Fibroblast of skin of left quadriceps (primary cell): ENCODE measurements around the gene CNPY3.
A peak's percentile ranks its signal among the peaks of the same experiment; 100 is the strongest.
"Not testable (repeated sequence)": the region's sequence is repeated elsewhere in the genome, so short reads cannot be mapped to it uniquely, and the experiment has no call there.

Experiments used
- DNase-seq, 2 experiments: peaks; one replicate each; pipeline ENCODE4 v3.0.0-alpha.2; 2013; ENCODE audit warnings: low read depth in 2 of 2

Gene CNPY3

DNA sequence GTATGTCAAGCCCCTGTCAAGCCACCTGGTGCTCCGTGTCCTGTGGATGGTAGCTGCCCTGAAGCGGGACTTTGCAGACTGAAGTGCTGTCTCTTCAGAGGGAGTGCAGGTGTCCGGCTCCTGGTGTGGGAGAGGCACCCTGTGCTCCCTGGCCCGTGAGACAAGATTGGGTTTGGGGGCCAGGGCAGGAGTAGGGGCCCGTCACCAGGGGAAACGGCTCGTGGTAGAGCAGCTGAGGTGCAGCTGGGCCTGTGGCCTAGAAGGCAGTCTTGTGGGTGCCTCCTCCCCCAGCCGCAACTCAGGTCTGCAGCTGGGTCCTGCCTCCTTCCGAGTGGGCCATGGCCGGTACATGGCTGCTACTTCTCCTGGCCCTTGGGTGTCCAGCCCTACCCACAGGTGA is 13.5 kb upstream of the CNPY3 start, which contains the start of gene PTCRA:
PTCRA (plus strand) TSS at position 322 of the 400 bp plus-strand sequence; CDS start at position 339, 17 bp downstream.
- DNase-seq = no peak

GRCh38 chr6:42916288-42916687 is 13.0 kb upstream of the CNPY3 start:
- no peak for DNase-seq

DNA sequence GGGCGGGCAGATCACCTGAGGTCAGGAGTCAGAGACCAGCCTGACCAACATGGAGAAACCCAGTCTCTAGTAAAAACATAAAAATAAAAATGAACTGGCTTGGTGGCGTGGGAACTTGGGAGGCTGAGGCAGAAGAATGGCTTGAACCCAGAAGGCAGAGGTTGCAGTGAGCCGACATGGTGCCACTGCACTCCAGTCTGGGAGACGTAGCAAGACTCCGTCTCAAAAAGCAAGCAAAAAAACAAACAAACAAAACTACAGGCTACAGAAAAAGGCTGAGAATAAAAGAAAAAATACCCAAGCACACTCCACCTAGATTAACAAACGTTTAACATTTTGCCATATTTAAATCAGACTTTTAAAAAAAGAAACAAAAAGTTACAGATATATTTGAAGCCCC is 7.5 kb upstream of the CNPY3 start:
- DNase-seq = no peak

DNA sequence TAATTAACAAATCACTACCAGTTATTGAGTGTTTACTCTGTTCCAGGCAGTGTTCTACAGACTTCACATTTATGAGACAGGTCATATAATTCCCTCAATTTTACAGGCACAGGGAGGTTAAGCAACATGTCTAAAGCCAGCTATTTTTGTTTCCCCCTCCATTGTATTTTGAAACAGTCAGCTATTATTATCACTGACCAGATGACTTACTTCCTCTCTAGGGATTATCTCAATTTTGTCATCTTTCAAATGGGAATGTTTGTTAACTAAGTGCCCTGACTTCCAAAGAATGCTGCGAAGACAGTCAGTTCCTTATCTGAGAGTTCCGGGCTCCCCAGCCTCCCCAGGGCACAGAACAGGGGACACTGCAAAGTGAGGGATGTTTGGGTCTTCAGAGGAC is 5.6 kb upstream of the CNPY3 start:
- no peak for DNase-seq

- no peak for DNase-seq
Measured at GRCh38 chr6:42925248-42925857, 3.9 kb upstream of the CNPY3 start.

GRCh38 chr6:42929821-42930360 is 611 bp downstream of the CNPY3 start:
- DNase-seq = peak; percentile 35 to 36

DNA sequence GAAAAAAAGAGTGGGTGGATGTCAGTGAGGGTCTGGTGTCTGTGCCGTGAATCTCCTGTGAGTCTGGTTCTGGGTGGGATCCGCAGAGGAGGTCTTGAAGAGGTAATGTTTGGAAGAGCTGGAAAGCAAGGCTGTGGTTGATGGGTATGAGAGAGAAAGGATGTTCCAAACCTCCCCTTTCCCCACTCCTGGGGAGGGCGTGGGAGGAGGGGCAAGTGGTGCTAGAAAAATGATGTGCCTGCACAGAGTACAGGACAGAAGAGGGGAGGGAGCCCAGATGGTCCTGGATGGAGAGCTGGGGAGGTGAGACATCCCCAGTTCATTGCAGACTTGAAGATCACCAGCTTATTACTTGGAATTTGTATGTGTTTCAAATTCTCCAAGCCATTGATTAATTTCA is 3.1 kb downstream of the CNPY3 start:
- DNase-seq = no peak

- no peak for DNase-seq
Measured at GRCh38 chr6:42933205-42933604, 3.9 kb downstream of the CNPY3 start.

DNA sequence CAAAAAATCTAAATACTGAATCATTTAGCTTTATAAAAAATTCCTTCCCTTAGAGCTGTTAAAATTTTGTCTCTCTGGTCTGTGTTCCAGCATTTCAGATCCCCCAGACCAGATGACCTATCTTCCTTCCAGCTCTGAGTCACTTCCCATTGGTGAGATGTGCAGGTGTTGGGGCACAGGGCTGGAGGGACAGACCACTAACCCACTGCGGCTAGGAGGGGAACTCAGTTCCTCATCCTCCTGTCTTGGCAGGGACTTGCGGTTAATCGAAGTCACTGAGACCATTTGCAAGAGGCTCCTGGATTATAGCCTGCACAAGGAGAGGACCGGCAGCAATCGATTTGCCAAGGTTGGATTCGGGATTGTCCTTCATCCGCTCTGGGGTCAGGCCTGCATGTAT is 6.0 kb downstream of the CNPY3 start:
- no peak for DNase-seq

GRCh38 chr6:42936398-42936797 is 7.1 kb downstream of the CNPY3 start:
- DNase-seq = no peak

DNA sequence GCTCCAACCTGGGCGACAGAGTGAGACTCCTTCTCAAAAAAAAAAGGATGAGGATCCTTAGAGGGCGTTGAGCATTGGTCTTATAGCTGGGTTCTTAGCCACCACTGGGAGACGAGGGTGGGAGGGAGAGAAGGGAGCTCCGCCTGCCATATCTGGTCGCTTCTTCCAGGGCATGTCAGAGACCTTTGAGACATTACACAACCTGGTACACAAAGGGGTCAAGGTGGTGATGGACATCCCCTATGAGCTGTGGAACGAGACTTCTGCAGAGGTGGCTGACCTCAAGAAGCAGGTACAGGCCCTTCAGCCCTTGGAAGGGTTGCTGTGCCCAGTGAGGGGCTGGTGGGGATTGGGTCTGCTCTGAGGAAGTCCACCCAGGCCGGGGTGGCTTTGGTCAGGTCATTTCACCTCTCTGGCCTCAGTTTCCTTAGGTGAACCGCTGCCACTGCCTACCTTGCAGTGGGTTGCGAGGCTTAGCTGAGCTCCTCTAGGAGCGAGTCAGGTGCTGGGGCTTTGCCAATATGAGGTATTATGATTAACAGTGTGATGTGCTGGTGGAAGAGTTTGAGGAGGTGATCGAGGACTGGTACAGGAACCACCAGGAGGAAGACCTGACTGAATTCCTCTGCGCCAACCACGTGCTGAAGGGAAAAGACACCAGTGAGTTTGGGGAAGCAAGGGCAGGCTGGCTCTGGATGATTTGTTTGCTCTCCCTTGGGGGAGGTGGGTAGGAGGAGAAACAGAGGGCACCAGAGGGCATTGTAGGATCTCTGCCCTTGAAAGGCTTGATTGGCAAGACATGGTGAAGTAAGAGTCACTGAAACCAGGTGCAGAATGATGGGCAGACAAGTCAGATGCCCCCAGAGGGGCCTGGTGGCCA is 8.5 kb downstream of the CNPY3 start:
- DNase-seq = no peak

GRCh38 chr6:42938428-42938796 is 9.1 kb downstream of the CNPY3 start:
- no peak for DNase-seq

DNA sequence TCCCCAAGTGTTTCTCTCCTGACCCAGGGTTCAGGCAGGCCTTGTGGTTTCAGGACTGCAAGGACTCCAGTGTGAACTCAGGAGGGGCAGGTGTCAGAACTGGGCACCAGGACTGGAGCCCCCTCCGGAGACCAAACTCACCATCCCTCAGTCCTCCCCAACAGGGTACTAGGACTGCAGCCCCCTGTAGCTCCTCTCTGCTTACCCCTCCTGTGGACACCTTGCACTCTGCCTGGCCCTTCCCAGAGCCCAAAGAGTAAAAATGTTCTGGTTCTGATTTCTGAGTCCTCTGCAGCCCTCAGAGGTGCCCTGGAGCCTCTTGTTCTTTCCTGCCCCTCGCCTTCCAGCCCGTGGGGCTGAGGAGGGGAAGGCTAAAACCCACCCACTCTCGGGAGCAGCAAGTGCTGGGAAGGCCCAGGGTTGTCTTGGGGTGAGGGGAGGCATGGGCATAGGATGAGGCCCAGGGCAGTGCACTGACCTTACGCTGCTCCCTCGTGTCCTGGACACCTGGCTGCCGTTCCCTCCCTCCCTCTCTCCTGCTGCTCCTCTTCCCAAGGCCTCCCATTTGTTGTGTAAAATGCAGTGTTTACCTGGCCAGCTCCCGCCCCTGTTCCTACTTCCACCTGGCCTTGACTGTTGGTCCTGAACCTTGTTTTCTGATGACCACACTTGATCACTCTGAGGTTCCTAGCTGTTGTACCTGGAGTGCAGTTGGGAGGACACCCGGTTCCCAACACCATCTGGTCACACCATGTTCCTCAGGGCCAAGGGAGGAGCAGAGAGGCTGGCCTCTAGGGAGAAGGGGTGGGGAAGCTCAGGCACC is 9.9 kb downstream of the CNPY3 start:
- DNase-seq = no peak

DNA sequence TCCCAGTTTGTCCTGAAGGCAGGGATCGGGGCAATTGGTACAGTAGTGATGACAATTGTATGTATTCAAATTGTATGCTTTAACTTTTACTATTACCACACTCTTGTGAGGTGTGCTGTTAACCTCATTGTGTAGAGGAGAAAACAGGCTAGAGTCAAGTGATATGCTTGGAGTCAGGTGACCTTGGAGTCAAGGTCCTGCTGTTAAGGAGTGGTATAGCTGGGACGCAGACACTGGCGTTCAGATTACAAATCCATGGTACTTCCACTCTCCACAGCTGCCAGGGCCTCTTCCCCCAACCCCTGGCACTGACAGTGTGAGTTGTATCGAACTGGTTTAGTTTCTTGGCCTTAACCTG is 10.5 kb downstream of the CNPY3 start:
- no peak for DNase-seq

GRCh38 chr6:42940493-42941045 is 11.3 kb downstream of the CNPY3 start:
- DNase-seq = no peak

GRCh38 chr6:42941356-42941755 is 12.1 kb downstream of the CNPY3 start:
- not testable (repeated sequence) for DNase-seq

- no peak for DNase-seq
Measured at GRCh38 chr6:42942444-42942843, 13.2 kb downstream of the CNPY3 start.

- no peak for DNase-seq
Measured at GRCh38 chr6:42947950-42948349, 18.7 kb downstream of the CNPY3 start.

DNA sequence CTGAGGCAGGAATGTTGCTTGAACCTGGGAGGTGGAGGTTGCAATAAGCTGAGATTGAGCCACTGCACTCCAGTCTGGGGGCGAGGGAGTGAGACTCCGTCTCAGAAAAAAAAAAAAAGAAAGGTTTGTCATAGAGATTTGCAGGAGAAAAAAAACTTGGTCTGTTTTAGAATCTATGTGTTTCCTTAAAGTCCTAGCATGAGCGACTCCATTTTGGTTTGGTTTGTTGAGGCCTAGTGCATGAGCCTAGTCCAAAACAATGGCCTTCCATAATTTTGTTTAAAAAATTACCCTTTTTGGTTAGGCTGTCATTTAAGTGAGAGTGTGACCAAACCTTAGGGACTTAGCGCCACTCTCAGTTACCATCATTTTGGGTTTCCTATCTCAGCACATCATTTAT is 23.1 kb downstream of the CNPY3 start:
- no peak for DNase-seq

GRCh38 chr6:42954405-42954804 is 25.1 kb downstream of the CNPY3 start:
- DNase-seq = not testable (repeated sequence)

GRCh38 chr6:42958125-42958524 is 28.8 kb downstream of the CNPY3 start:
- DNase-seq = no peak

GRCh38 chr6:42959917-42960242 is 30.6 kb downstream of the CNPY3 start:
- DNase-seq = no peak
